H1 (cell line): ENCODE data around the gene BBS9. TPM values are rescaled to one million over a fixed set of nuclear protein-coding genes. Genes with fewer than 3 reads are reported as not detected.

Experiments
- CTCF ChIA-PET: fragments of 300-600 bp; sonication (Branson Sonifier 250); formaldehyde crosslinking; loops from one replicate; lab custom pipeline; 2021; ENCODE audit not compliant: partially characterized antibody; lab: Charles Lee
- POLR2A ChIA-PET: fragments of 300-600 bp; sonication (Branson Sonifier 250); formaldehyde crosslinking; loops from one replicate; lab custom pipeline; 2021; ENCODE audit warnings: inconsistent platforms; ENCODE audit not compliant: partially characterized antibody; lab: Charles Lee
- DNase-seq, 2 experiments: peaks; one replicate each; pipeline versions ENCODE4 v3.0.0 to v3.0.0-alpha.2; 2010 to 2022; ENCODE audit warnings: low spot score in 2 of 2, low read depth in 1 of 2, mixed read lengths in 1 of 2
- FAIRE-seq: peaks from 2 replicates; lab custom pipeline; 2011; peaks lifted over from hg19 to GRCh38; lab: Jason Lieb, UNC
- H2AFZ ChIP-seq: 2 replicates; pipeline ENCODE4 v1.8.1; 2012; ENCODE audit warnings: low read length, inconsistent platforms
- H2AK5ac ChIP-seq: 2 replicates; pipeline ENCODE4 v1.6.1; 2013; ENCODE audit warnings: low read depth, low read length
- H2BK120ac ChIP-seq: replicated peaks from 2 replicates; pipeline ENCODE3; 2013; ENCODE audit warnings: low read depth, low read length, inconsistent platforms
- H2BK12ac ChIP-seq: 2 replicates; pipeline ENCODE4 v1.6.1; 2013; ENCODE audit warnings: low read depth, low read length
- H2BK15ac ChIP-seq: 2 replicates; pipeline ENCODE4 v1.6.1; 2013; ENCODE audit warnings: low read length
- H2BK20ac ChIP-seq: 2 replicates; pipeline ENCODE4 v1.6.1; 2013; ENCODE audit warnings: low read length
- H2BK5ac ChIP-seq: 2 replicates; pipeline ENCODE4 v1.6.1; 2013; ENCODE audit warnings: low read depth, low read length
- H3K14ac ChIP-seq: 2 replicates; pipeline ENCODE4 v1.6.1; 2013; ENCODE audit warnings: inconsistent platforms; ENCODE audit not compliant: insufficient read length
- H3K18ac ChIP-seq: 2 replicates; pipeline ENCODE4 v1.6.1; 2013; ENCODE audit warnings: low read length; ENCODE audit errors: extremely low read depth
- H3K23ac ChIP-seq: 2 replicates; pipeline ENCODE4 v1.6.1; 2013; ENCODE audit warnings: inconsistent platforms; ENCODE audit not compliant: insufficient read length
- H3K23me2 ChIP-seq: 2 replicates; pipeline ENCODE4 v1.6.1; 2013; ENCODE audit warnings: low read depth, low read length
- H3K27ac ChIP-seq: 2 replicates; pipeline ENCODE4 v1.6.1; 2011; ENCODE audit warnings: low read depth, low read length, inconsistent platforms
- H3K27me3 ChIP-seq, 4 experiments: replicated peaks in 1 of 4; 1 replicate in 1 of 4; 2 replicates in 3 of 4; pipeline versions ENCODE4 v1.6.1 to v1.8.1; 2011 to 2013; ENCODE audit warnings: low read length in 3 of 4, mild to moderate bottlenecking in 3 of 4, inconsistent platforms in 2 of 4, mixed read lengths in 2 of 4, moderate library complexity in 1 of 4; ENCODE audit not compliant: control insufficient read depth in 3 of 4, insufficient read depth in 3 of 4; ENCODE audit errors: extremely low read depth in 1 of 4
- H3K36me3 ChIP-seq, 4 experiments: 2 replicates each; pipeline versions ENCODE4 v1.6.1 to v1.8.1; 2011 to 2013; ENCODE audit warnings: mild to moderate bottlenecking in 4 of 4, low read length in 3 of 4, moderate library complexity in 2 of 4, control low read depth in 1 of 4, inconsistent platforms in 1 of 4; ENCODE audit not compliant: insufficient read depth in 4 of 4, control insufficient read depth in 2 of 4
- H3K4ac ChIP-seq: replicated peaks from 2 replicates; pipeline ENCODE3; 2013; ENCODE audit warnings: low read length, low read depth, mixed read lengths, inconsistent platforms; ENCODE audit not compliant: insufficient read length
- H3K4me1 ChIP-seq, 4 experiments: replicated peaks in 1 of 4; 1 replicate in 1 of 4; 2 replicates in 3 of 4; pipeline versions ENCODE4 v1.6.1 to v1.8.1; 2011 to 2013; ENCODE audit warnings: low read length in 3 of 4, inconsistent platforms in 2 of 4, mixed read lengths in 1 of 4; ENCODE audit not compliant: insufficient read depth in 4 of 4, control insufficient read depth in 3 of 4
- H3K4me2 ChIP-seq, 2 experiments: 2 replicates each; pipeline versions ENCODE4 v1.6.1 to v1.8.1; 2011 to 2013; ENCODE audit warnings: low read depth in 2 of 2, low read length in 2 of 2, control low read depth in 1 of 2, inconsistent platforms in 1 of 2, mild to moderate bottlenecking in 1 of 2; ENCODE audit not compliant: insufficient read depth in 1 of 2
- H3K4me3 ChIP-seq, 4 experiments: fragments of 200-600, 300-600 bp in 1 of 4; sonication (generic), shearing (Covaris generic), sonication (Bioruptor Twin) in 1 of 4; 2 replicates each; pipeline versions ENCODE4 v1.5.1 to v1.8.1; 2011 to 2016; ENCODE audit warnings: low read length in 4 of 4, low read depth in 3 of 4, control low read depth in 2 of 4, inconsistent platforms in 2 of 4, mild to moderate bottlenecking in 2 of 4, mixed read lengths in 1 of 4, moderate library complexity in 1 of 4; ENCODE audit not compliant: insufficient read depth in 2 of 4; ENCODE audit errors: extremely low read depth in 1 of 4
- H3K56ac ChIP-seq: replicated peaks from 2 replicates; pipeline ENCODE3; 2013; ENCODE audit warnings: low read depth, mild to moderate bottlenecking, mixed read lengths, low read length, inconsistent platforms; ENCODE audit not compliant: insufficient read length
- H3K79me1 ChIP-seq: 2 replicates; pipeline ENCODE4 v1.6.1; 2013; ENCODE audit warnings: low read depth, low read length, control low read depth
- H3K79me2 ChIP-seq, 2 experiments: 2 replicates each; pipeline versions ENCODE4 v1.6.1 to v1.8.1; 2012 to 2013; ENCODE audit warnings: low read length in 2 of 2, mild to moderate bottlenecking in 2 of 2, inconsistent platforms in 1 of 2; ENCODE audit not compliant: insufficient read depth in 2 of 2, control insufficient read depth in 1 of 2
- H3K9ac ChIP-seq, 4 experiments: replicated peaks in 1 of 4; 1 replicate in 1 of 4; 2 replicates in 3 of 4; pipeline versions ENCODE4 v1.6.1 to v1.8.1; 2011 to 2013; ENCODE audit warnings: low read depth in 3 of 4, low read length in 3 of 4, control low read depth in 2 of 4, mild to moderate bottlenecking in 2 of 4, moderate library complexity in 2 of 4, inconsistent platforms in 1 of 4; ENCODE audit errors: extremely low read depth in 1 of 4
- H3K9me3 ChIP-seq, 2 experiments: 2 replicates each; pipeline versions ENCODE4 v1.6.1 to v1.8.1; 2012 to 2013; ENCODE audit warnings: mild to moderate bottlenecking in 2 of 2, moderate library complexity in 2 of 2, control low read depth in 1 of 2, inconsistent platforms in 1 of 2, low read depth in 1 of 2, low read length in 1 of 2, mixed read lengths in 1 of 2; ENCODE audit not compliant: insufficient read depth in 2 of 2
- H4K20me1 ChIP-seq, 2 experiments: replicated peaks in 1 of 2; 2 replicates each; pipeline versions ENCODE3 to v1.8.1; 2011 to 2013; ENCODE audit warnings: inconsistent platforms in 2 of 2, low read length in 2 of 2, mild to moderate bottlenecking in 1 of 2; ENCODE audit not compliant: insufficient read depth in 2 of 2, control insufficient read depth in 1 of 2
- H4K5ac ChIP-seq: 2 replicates; pipeline ENCODE4 v1.6.1; 2013; ENCODE audit warnings: low read length, low read depth, mixed read lengths, inconsistent platforms; ENCODE audit not compliant: insufficient read length
- H4K8ac ChIP-seq: 2 replicates; pipeline ENCODE4 v1.8.0; 2013; ENCODE audit warnings: mild to moderate bottlenecking, moderate library complexity, low read length, inconsistent platforms; ENCODE audit not compliant: insufficient read depth; ENCODE audit errors: extremely low read depth
- H4K91ac ChIP-seq: replicated peaks from 2 replicates; pipeline ENCODE3; 2013; ENCODE audit warnings: low read length, mixed read lengths, inconsistent platforms; ENCODE audit not compliant: insufficient read length
- BRCA1 ChIP-seq: IDR thresholded peaks from 2 replicates; pipeline ENCODE4 v1.6.1; 2012; ENCODE audit warnings: low read depth, low read length, improper control_type of control experiment
- EZH2 ChIP-seq: fragments of 200-600 bp; sonication (generic); IDR thresholded peaks from 2 replicates; pipeline ENCODE4 v1.7.1; 2012; ENCODE audit warnings: low read depth, mild to moderate bottlenecking, moderate library complexity, low read length, inconsistent platforms; ENCODE audit not compliant: severe bottlenecking
- PHF8 ChIP-seq: fragments of 200-600 bp; sonication (generic); conservative IDR thresholded peaks from 2 replicates; pipeline ENCODE4 v1.7.1; 2012; ENCODE audit warnings: low read depth, mild to moderate bottlenecking, inconsistent platforms, low read length, moderate library complexity
- SAP30 ChIP-seq: fragments of 300-600 bp; sonication (generic); IDR thresholded peaks from 2 replicates; pipeline ENCODE4 v1.7.1; 2012; ENCODE audit warnings: low read length, moderate library complexity, mild to moderate bottlenecking, inconsistent platforms; ENCODE audit not compliant: insufficient read depth, insufficient replicate concordance
- WGBS, 2 experiments: shearing (Covaris generic) in 1 of 2; methylation state at CpG; one replicate each; pipeline versions ENCODE4 v1.1.6 to v1.1.7; 2013 to 2015; ENCODE audit warnings: low lambda C conversion rate in 2 of 2, mixed read lengths in 2 of 2, inconsistent platforms in 1 of 2, low coverage in 1 of 2, missing lambda C conversion rate in 1 of 2; ENCODE audit not compliant: insufficient replicate concordance in 2 of 2, insufficient coverage in 1 of 2, insufficient read length in 1 of 2; ENCODE audit errors: extremely low coverage in 1 of 2, missing lambda C conversion rate in 1 of 2; 5-methylcytosine and 5-hydroxymethylcytosine counted together
- polyA plus RNA-seq, 7 experiments: library from polyadenylated mRNA; depleted of rRNA in 3 of 7; stranded (reverse) in 5 of 7; unstranded in 2 of 7; fragments of >200 nt in 5 of 7; fragments of 200-250 nt in 2 of 7; gene quantifications; 1 replicate in 5 of 7; 2 replicates in 1 of 7; 4 replicates in 1 of 7; pipeline versions ENCODE4 v1.2.1 to v1.2.3, GENCODE V29; 2011 to 2013; ENCODE audit warnings: missing spikeins in 2 of 7, mixed read lengths in 2 of 7
- total RNA-seq: library from RNA; stranded (reverse); fragmentation: NEBNext Ultra II Directional; extraction: Animal tissue kit (Norgen Biotek cat#: 25700); gene quantifications from 2 replicates; pipeline ENCODE4 v1.2.1, GENCODE V29; 2021

Gene BBS9
- total and polyA plus RNA-seq, 2 of the 8 experiments (the other 6 are each of a cell fraction or from before 2014, with no cell fraction given), result 22.3 to 37.0 TPM

GRCh38 chr7:33129806-33130153, 416 bp downstream of the BBS9 start:
- DNase-seq, result no peak
- Histone ChIP-seq H3K4me1 (no peaks in the 10 kb centered on the region), H3K4ac (no peak overlapping the region), H4K20me1 (no peaks in the 10 kb centered on the region), H2AK5ac (no peak overlapping the region)
- TF ChIP-seq SAP30 (peak; percentile 12), BRCA1 (no peak), PHF8 (no peak), EZH2 (no peak)
- TF ChIP-seq, all 59 proteins: peak for 1
- ChIA-PET CTCF (interaction anchor here (0.5 to 0.9 kb wide), 2 partner anchors 10 to 12 kb away, joined by 3 to 5 read pairs; no protein-coding TSS in a partner anchor), POLR2A (interaction anchor here (1.1 kb wide), 1 partner anchor 238 kb away, joined by 3 read pairs; the partner anchor contains the start of gene KBTBD2)
- Histone ChIP-seq H2BK5ac (no peak overlapping the region), H3K79me2 (no peaks in the 10 kb centered on the region), H3K4me2 (peak overlapping the region; percentile 82 to 91), H3K27me3 (no peaks in the 10 kb centered on the region), H2BK120ac (no peak overlapping the region), H2BK12ac (no peak overlapping the region), H3K14ac (no peak overlapping the region), H3K56ac (no peak overlapping the region), H3K23me2 (peaks cover 7% of the 10 kb centered on the region; the same call in 1 of the 2 replicates), H2BK20ac (no peak overlapping the region), H3K18ac (no peak overlapping the region; the same call in 1 of the 2 replicates), H4K8ac (no peak overlapping the region), H2AFZ (peak overlapping the region; percentile 98), H4K5ac (no peak overlapping the region), H3K27ac (no peak overlapping the region), H3K9ac (peak overlapping the region in 1 of 4 experiments; percentile 35; a peak in 2 of 7 replicates), H3K23ac (no peak overlapping the region), H2BK15ac (no peak overlapping the region), H3K79me1 (no peaks in the 10 kb centered on the region), H3K36me3 (no peaks in the 10 kb centered on the region), H3K4me3 (peak overlapping the region; percentile 56 to 97 (median 88)), H4K91ac (no peak overlapping the region), H3K9me3 (no peaks in the 10 kb centered on the region)
- WGBS, 2 experiments, result 5% methylated on average over 11 of the region's 11 CpGs; no CpG with 5 or more reads in 1 of the 2 experiments
- FAIRE-seq, result no peak
